Measurements from ENCODE around the gene LOXL3.
A peak's percentile ranks its signal among the peaks of the same experiment; 100 is the strongest.

The LOXL3 gene

DNA sequence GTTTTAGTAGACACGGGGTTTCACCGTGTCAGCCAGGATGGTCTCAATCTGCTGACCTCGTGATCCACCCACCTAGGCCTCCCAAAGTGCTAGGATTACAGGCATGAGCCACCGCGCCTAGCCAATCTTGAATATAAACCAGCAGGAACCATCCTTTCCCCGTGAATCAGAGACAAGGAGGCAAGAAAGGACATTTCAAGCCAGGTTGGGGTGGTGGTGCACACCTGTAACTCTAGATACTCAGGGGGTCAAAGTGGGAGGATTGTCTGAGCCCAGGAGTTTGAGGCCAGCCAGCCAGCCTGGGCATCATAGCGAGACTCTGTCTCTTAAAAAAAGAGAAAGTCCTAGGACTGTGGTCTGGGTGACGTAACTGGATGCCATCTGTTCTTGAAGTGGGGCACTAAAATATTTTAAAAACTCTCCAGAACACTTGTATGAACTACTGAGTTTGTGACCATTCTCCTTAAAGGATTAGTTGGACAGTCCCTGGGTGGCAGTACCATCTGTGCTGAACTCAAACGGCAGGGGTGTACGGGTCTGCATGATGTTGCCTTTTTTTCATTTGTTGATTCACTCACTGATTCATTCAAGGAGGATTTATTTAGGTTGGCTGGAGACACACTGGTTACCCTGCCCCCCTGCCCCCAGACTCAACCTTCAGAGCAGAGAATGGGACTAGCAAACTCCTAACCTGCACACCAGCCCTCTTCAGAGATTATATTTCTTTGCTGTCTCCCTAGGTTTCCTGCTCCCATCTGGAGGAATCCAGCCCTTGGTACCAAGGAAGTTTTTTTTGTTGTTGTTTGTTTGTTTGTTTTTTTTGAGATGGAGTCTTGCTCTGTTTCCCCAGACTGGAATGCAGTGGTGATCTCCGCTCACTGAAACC is 42.4 kb downstream of the LOXL3 start:
- DNase-seq, result no peak
- H3K27ac ChIP-seq (ENCODE audit: low read length), result no peak overlapping the region
- H3K79me2 ChIP-seq (ENCODE audit: low read length), result peaks cover 8% of the 10 kb centered on the region
- peaks cover 12% of the 10 kb centered on the region for H3K4me1 ChIP-seq (ENCODE audit: low read length)
- no peak overlapping the region for H2AFZ ChIP-seq (ENCODE audit: low read length)
- no peaks in the 10 kb centered on the region for H3F3A ChIP-seq (ENCODE audit: insufficient read depth, low read length)
- no peaks in the 10 kb centered on the region for H3K36me3 ChIP-seq (replicated peaks; ENCODE audit: insufficient read depth, low read length)
- no peaks in the 10 kb centered on the region for H3K9me3 ChIP-seq (replicated peaks; ENCODE audit: insufficient read depth, low read length)
- H3K4me3 ChIP-seq (ENCODE audit: low read length), result no peak overlapping the region
- H3K27me3 ChIP-seq (replicated peaks; ENCODE audit: insufficient read depth, low read length), result peaks cover 54% of the 10 kb centered on the region
- no peak overlapping the region for H3K4me2 ChIP-seq (ENCODE audit: low read depth, low read length)
- TF ChIP-seq, protein P1, sequence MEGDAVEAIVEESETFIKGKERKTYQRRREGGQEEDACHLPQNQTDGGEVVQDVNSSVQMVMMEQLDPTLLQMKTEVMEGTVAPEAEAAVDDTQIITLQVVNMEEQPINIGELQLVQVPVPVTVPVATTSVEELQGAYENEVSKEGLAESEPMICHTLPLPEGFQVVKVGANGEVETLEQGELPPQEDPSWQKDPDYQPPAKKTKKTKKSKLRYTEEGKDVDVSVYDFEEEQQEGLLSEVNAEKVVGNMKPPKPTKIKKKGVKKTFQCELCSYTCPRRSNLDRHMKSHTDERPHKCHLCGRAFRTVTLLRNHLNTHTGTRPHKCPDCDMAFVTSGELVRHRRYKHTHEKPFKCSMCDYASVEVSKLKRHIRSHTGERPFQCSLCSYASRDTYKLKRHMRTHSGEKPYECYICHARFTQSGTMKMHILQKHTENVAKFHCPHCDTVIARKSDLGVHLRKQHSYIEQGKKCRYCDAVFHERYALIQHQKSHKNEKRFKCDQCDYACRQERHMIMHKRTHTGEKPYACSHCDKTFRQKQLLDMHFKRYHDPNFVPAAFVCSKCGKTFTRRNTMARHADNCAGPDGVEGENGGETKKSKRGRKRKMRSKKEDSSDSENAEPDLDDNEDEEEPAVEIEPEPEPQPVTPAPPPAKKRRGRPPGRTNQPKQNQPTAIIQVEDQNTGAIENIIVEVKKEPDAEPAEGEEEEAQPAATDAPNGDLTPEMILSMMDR (IDR thresholded peaks at IDR 0.05; ENCODE audit: low read length), result no peak
- TF ChIP-seq EZH2 (optimal IDR thresholded peaks at IDR 0.05; ENCODE audit: low read depth, low read length) (no peak), EZH2phosphoT487 (IDR thresholded peaks at IDR 0.05; ENCODE audit: low read length) (no peak)
- no peaks in the 10 kb centered on the region for H3K9me2 ChIP-seq (replicated peaks; ENCODE audit: insufficient read depth, low read length)
- no peak overlapping the region for H3K9ac ChIP-seq (ENCODE audit: low read length)
- H4K20me1 ChIP-seq (ENCODE audit: insufficient read depth, low read length), result no peaks in the 10 kb centered on the region

DNA sequence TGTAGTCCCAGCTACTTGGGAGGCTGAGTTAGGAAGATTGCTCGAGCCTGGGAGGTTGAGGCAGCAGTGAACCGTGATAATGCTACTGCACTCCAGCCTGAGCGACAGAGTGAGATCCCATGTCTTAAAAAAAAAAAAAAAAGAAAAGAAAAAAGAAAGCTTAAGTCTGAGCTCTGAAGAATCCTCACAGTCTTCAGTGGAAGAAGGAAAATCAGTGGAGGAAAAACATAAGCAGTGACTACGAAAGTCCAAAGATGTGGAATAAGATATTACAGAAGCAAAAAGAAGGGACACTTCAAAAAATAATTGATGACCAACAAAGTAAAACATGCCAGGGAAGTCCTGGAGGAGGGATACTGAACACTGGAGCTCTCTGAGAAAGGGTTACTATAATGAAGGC is 43.5 kb downstream of the LOXL3 start:
- H3K9ac ChIP-seq (ENCODE audit: low read length), result no peak overlapping the region
- peaks cover 12% of the 10 kb centered on the region for H3K4me1 ChIP-seq (ENCODE audit: low read length)

DNA sequence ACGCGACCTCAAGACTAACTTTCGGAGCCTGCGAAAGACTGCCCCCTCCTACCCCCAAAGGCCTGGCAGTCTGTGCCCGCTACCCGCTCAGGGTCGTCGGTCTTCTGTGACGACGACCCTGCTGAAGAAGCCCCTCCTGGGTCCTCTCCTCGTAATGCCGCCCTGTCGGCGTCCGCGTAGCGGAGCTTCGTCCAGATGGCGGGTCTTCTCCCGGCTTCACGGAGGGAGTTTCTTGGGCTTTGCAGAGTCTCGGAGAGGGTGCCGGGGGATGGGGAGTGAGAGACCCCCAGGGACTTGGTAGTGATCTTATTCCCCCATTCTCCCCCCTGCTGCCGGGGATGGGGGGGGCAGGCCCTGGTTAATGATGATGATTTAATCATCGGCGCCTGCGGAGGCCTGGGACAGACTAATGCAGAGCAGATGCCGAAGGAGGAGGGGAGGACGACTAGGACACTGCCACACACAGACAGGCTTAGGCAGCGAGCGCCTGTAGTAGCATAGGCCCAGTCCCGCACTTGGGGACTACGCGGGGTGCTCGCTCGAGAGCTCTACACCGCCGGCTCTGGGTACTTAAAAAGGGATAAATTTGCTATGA is 45.7 kb downstream of the LOXL3 start:
- no peaks in the 10 kb centered on the region for H3K36me3 ChIP-seq (replicated peaks; ENCODE audit: insufficient read depth, low read length)
- H3K4me3 ChIP-seq (ENCODE audit: low read length), result peak overlapping the region; percentile 89
- no peak for TF ChIP-seq EZH2phosphoT487 (IDR thresholded peaks at IDR 0.05; ENCODE audit: low read length)
- TF ChIP-seq EZH2 (optimal IDR thresholded peaks at IDR 0.05; ENCODE audit: low read depth, low read length), result no peak
- TF ChIP-seq, protein P1 (IDR thresholded peaks at IDR 0.05; ENCODE audit: low read length), result no peak
- peak; percentile 20 for DNase-seq
- no peaks in the 10 kb centered on the region for H3K9me3 ChIP-seq (replicated peaks; ENCODE audit: insufficient read depth, low read length)
- H3K27me3 ChIP-seq (replicated peaks; ENCODE audit: insufficient read depth, low read length), result peaks cover 25% of the 10 kb centered on the region
- peak overlapping the region; percentile 97 for H3K4me2 ChIP-seq (ENCODE audit: low read depth, low read length)
- H3K27ac ChIP-seq (ENCODE audit: low read length), result no peak overlapping the region
- no peaks in the 10 kb centered on the region for H3K9me2 ChIP-seq (replicated peaks; ENCODE audit: insufficient read depth, low read length)
- H3K79me2 ChIP-seq (ENCODE audit: low read length), result peaks cover 13% of the 10 kb centered on the region
- no peaks in the 10 kb centered on the region for H4K20me1 ChIP-seq (ENCODE audit: insufficient read depth, low read length)
- peak overlapping the region; percentile 98 for H2AFZ ChIP-seq (ENCODE audit: low read length)
- peaks cover 14% of the 10 kb centered on the region for H3K4me1 ChIP-seq (ENCODE audit: low read length)
- H3K9ac ChIP-seq (ENCODE audit: low read length), result peak overlapping the region; percentile 96; the same call in 1 of the 2 replicates
- H3F3A ChIP-seq (ENCODE audit: insufficient read depth, low read length), result 0 out of 2 replicates have a peak, but pooled peaks cover 11% of the 10 kb centered on the region

More for the DNA sequence above, 43.5 kb downstream of the LOXL3 start:
- DNase-seq, result no peak
- Histone ChIP-seq H3K9me3 (replicated peaks; ENCODE audit: insufficient read depth, low read length) (no peaks in the 10 kb centered on the region), H3F3A (ENCODE audit: insufficient read depth, low read length) (no peaks in the 10 kb centered on the region), H2AFZ (ENCODE audit: low read length) (no peak overlapping the region), H3K27me3 (replicated peaks; ENCODE audit: insufficient read depth, low read length) (peaks cover 48% of the 10 kb centered on the region), H3K4me2 (ENCODE audit: low read depth, low read length) (no peak overlapping the region), H3K27ac (ENCODE audit: low read length) (no peak overlapping the region), H3K4me3 (ENCODE audit: low read length) (no peak overlapping the region), H4K20me1 (ENCODE audit: insufficient read depth, low read length) (no peaks in the 10 kb centered on the region), H3K9me2 (replicated peaks; ENCODE audit: insufficient read depth, low read length) (no peaks in the 10 kb centered on the region), H3K79me2 (ENCODE audit: low read length) (peaks cover 13% of the 10 kb centered on the region), H3K36me3 (replicated peaks; ENCODE audit: insufficient read depth, low read length) (no peaks in the 10 kb centered on the region)
- TF ChIP-seq EZH2phosphoT487 (IDR thresholded peaks at IDR 0.05; ENCODE audit: low read length), result no peak
- no peak for TF ChIP-seq EZH2 (optimal IDR thresholded peaks at IDR 0.05; ENCODE audit: low read depth, low read length)
- TF ChIP-seq, protein P1 (IDR thresholded peaks at IDR 0.05; ENCODE audit: low read length), result no peak
